ENCODE data around the gene DXO.
A peak's percentile ranks its signal among the peaks of the same experiment; 100 is the strongest.

- TF ChIP-seq, protein P1, sequence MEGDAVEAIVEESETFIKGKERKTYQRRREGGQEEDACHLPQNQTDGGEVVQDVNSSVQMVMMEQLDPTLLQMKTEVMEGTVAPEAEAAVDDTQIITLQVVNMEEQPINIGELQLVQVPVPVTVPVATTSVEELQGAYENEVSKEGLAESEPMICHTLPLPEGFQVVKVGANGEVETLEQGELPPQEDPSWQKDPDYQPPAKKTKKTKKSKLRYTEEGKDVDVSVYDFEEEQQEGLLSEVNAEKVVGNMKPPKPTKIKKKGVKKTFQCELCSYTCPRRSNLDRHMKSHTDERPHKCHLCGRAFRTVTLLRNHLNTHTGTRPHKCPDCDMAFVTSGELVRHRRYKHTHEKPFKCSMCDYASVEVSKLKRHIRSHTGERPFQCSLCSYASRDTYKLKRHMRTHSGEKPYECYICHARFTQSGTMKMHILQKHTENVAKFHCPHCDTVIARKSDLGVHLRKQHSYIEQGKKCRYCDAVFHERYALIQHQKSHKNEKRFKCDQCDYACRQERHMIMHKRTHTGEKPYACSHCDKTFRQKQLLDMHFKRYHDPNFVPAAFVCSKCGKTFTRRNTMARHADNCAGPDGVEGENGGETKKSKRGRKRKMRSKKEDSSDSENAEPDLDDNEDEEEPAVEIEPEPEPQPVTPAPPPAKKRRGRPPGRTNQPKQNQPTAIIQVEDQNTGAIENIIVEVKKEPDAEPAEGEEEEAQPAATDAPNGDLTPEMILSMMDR (IDR thresholded peaks at IDR 0.05; ENCODE audit: low read depth, low read length): peak; percentile 46
- TF ChIP-seq EZH2phosphoT487 (IDR thresholded peaks at IDR 0.05; ENCODE audit: low read depth): no peak
Measured at GRCh38 chr6:31952140-31952805, 19.7 kb downstream of the DXO start.
